Measurements from ENCODE around the gene CDR2L.

The CDR2L gene

DNA sequence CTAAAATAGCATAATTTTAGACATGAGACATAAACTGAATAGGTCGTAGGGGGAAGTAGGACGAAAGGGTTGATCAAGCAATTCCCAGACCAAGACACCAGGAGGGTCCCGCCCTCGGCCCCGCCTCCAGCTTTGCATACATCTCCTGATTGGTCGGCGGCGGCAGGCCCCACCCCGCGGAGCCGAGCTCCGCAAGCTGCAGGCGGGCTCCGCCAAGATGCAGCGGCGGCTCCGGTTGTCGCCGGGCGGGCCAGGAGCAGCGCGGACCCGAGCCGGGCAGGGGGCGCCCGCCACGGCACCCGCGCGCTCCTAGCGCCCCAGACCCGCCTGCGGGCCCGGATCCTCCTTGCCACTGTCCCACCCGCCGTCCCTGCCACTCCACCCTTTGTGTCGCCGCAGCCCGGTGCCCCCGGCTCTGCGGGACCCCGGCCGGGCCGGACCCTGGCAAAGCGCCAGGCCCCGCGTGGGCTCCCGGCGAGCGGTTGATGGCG, at the start of gene CDR2L:
CDR2L (plus strand) TSS at position 215 of the 491 bp plus-strand sequence. CDS start 412 bp downstream, outside the sequence.
- peaks cover 65% of the 10 kb centered on the region for H3K27me3 ChIP-seq (replicated peaks; ENCODE audit: insufficient read depth, low read length)
- H3K4me2 ChIP-seq (ENCODE audit: low read depth, low read length), result peak within 1 kb of the TSS; percentile 92
- H3F3A ChIP-seq (ENCODE audit: insufficient read depth, low read length), result no peaks in the 10 kb centered on the region
- H4K20me1 ChIP-seq (ENCODE audit: insufficient read depth, low read length), result no peaks in the 10 kb centered on the region
- H3K9ac ChIP-seq (ENCODE audit: low read length), result no peak within 1 kb of the TSS
- H2AFZ ChIP-seq (ENCODE audit: low read length), result 0 out of 2 replicates have a peak within 1 kb of the TSS, but pooled peaks have one; percentile 65
- H3K27ac ChIP-seq (ENCODE audit: low read length), result no peak within 1 kb of the TSS
- H3K79me2 ChIP-seq (ENCODE audit: low read length), result no peaks in the 10 kb centered on the region
- H3K9me3 ChIP-seq (replicated peaks; ENCODE audit: insufficient read depth, low read length), result no peaks in the 10 kb centered on the region
- peaks cover 5% of the 10 kb centered on the region; the same call in 1 of the 2 replicates for H3K4me1 ChIP-seq (ENCODE audit: low read length)
- no peaks in the 10 kb centered on the region for H3K9me2 ChIP-seq (replicated peaks; ENCODE audit: insufficient read depth, low read length)
- no peaks in the 10 kb centered on the region for H3K36me3 ChIP-seq (replicated peaks; ENCODE audit: insufficient read depth, low read length)
- TF ChIP-seq EZH2phosphoT487 (IDR thresholded peaks at IDR 0.05; ENCODE audit: low read length) (no peak), CTCF (IDR thresholded peaks at IDR 0.05; ENCODE audit: low read length) (no peak), EZH2 (optimal IDR thresholded peaks at IDR 0.05; ENCODE audit: low read depth, low read length) (no peak)
- peak within 1 kb of the TSS; percentile 60 for H3K4me3 ChIP-seq (ENCODE audit: low read length)
- peak; percentile 90 for DNase-seq

DNA sequence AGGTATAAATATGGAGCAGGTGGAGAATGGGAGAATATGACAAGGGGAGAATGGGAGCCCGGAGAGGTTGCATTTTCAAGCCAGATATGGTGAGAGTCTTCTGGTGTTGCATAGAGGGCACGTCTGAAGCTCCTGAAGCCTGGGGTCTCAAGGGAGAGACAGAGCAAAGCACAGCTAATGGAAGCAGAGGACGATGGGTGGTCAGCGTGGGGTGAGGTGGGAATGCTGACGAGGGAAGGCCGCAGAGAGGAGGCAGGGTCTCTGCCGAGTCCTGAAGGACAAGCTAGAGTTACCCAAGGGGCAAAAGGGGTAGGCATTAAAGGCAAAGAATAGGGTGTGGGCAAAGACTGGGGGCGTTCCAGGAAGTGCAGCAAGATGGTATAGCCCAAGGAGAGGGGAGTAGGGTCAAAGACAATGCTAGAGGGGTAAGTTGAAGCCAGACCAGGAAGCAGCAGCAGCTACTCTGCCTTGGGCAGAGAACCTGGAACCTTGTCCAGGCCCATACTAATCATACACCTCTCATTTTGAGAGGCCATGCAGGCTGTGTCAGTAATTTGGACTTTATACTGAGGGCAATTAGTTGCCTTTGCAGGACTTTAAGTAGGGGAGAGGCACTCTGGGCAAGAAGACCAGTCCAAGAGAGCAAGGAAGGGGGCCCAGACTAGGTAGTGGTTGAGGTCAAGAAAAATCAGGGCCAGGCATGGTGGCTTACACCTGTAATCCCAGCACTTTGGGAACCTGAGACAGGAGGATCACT, 49.1 kb upstream of the CDR2L start:
- no peak overlapping the region for H3K4me3 ChIP-seq (ENCODE audit: low read length)
- no peak overlapping the region for H2AFZ ChIP-seq (ENCODE audit: low read length)
- no peak overlapping the region for H3K27ac ChIP-seq (ENCODE audit: low read length)
- no peaks in the 10 kb centered on the region for H3K9me2 ChIP-seq (replicated peaks; ENCODE audit: insufficient read depth, low read length)
- H4K20me1 ChIP-seq (ENCODE audit: insufficient read depth, low read length), result no peaks in the 10 kb centered on the region
- no peaks in the 10 kb centered on the region for H3K79me2 ChIP-seq (ENCODE audit: low read length)
- H3F3A ChIP-seq (ENCODE audit: insufficient read depth, low read length), result no peaks in the 10 kb centered on the region
- no peaks in the 10 kb centered on the region for H3K4me1 ChIP-seq (ENCODE audit: low read length)
- DNase-seq, result no peak
- TF ChIP-seq CTCF (IDR thresholded peaks at IDR 0.05; ENCODE audit: low read length) (no peak), EZH2 (optimal IDR thresholded peaks at IDR 0.05; ENCODE audit: low read depth, low read length) (no peak), EZH2phosphoT487 (IDR thresholded peaks at IDR 0.05; ENCODE audit: low read length) (no peak)
- peaks cover 91% of the 10 kb centered on the region for H3K27me3 ChIP-seq (replicated peaks; ENCODE audit: insufficient read depth, low read length)
- H3K9ac ChIP-seq (ENCODE audit: low read length), result no peak overlapping the region
- no peak overlapping the region for H3K4me2 ChIP-seq (ENCODE audit: low read depth, low read length)
- H3K36me3 ChIP-seq (replicated peaks; ENCODE audit: insufficient read depth, low read length), result no peaks in the 10 kb centered on the region
- no peaks in the 10 kb centered on the region for H3K9me3 ChIP-seq (replicated peaks; ENCODE audit: insufficient read depth, low read length)

GRCh38 chr17:74939534-74939933, 47.9 kb upstream of the CDR2L start:
- Histone ChIP-seq H3K9ac (ENCODE audit: low read length) (no peak overlapping the region), H3K79me2 (ENCODE audit: low read length) (no peaks in the 10 kb centered on the region), H3K4me1 (ENCODE audit: low read length) (no peaks in the 10 kb centered on the region), H3K36me3 (replicated peaks; ENCODE audit: insufficient read depth, low read length) (no peaks in the 10 kb centered on the region), H2AFZ (ENCODE audit: low read length) (no peak overlapping the region), H3K4me3 (ENCODE audit: low read length) (no peak overlapping the region), H3K27me3 (replicated peaks; ENCODE audit: insufficient read depth, low read length) (peaks cover 90% of the 10 kb centered on the region), H3K4me2 (ENCODE audit: low read depth, low read length) (no peak overlapping the region), H3K9me2 (replicated peaks; ENCODE audit: insufficient read depth, low read length) (no peaks in the 10 kb centered on the region), H3K27ac (ENCODE audit: low read length) (no peak overlapping the region), H3K9me3 (replicated peaks; ENCODE audit: insufficient read depth, low read length) (no peaks in the 10 kb centered on the region), H4K20me1 (ENCODE audit: insufficient read depth, low read length) (no peaks in the 10 kb centered on the region), H3F3A (ENCODE audit: insufficient read depth, low read length) (no peaks in the 10 kb centered on the region)
- TF ChIP-seq CTCF (IDR thresholded peaks at IDR 0.05; ENCODE audit: low read length) (no peak), EZH2 (optimal IDR thresholded peaks at IDR 0.05; ENCODE audit: low read depth, low read length) (no peak), EZH2phosphoT487 (IDR thresholded peaks at IDR 0.05; ENCODE audit: low read length) (no peak)
- DNase-seq, result no peak
